ENCODE results near the gene FAM236B. TPM values are rescaled to one million over a fixed set of nuclear protein-coding genes. Genes with fewer than 3 reads are reported as not detected.
"Not testable (repeated sequence)": the region's sequence is repeated elsewhere in the genome, so short reads cannot be mapped to it uniquely, and the experiment has no call there.

The FAM236B gene
- not detected in 2 replicates for total RNA-seq

DNA sequence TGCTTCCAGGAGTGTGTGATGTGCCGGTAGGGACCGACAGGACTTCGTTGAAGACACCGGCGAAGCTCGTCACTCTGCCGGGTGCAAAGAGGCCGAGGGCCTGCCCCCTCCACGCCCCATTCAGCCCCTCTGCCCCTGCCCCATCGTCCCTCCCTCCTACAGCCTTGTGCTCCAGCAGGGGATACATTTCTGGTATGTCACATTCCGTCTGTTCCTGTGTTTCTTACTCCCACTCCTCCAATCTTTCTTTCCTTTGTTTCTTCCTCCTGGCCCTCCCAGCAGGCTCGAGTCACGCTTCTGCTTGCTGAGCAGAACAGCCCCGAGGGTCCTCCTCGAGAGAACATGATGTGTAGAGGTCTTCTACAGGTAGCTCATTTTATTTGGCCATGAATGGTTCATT, at the start of gene FAM236B:
FAM236B (minus strand) TSS at position 101 of the 400 bp plus-strand sequence; CDS start at position 1, 100 bp downstream.
- intact Hi-C loops (cut with micrococcal nuclease), result not testable (repeated sequence)

DNA sequence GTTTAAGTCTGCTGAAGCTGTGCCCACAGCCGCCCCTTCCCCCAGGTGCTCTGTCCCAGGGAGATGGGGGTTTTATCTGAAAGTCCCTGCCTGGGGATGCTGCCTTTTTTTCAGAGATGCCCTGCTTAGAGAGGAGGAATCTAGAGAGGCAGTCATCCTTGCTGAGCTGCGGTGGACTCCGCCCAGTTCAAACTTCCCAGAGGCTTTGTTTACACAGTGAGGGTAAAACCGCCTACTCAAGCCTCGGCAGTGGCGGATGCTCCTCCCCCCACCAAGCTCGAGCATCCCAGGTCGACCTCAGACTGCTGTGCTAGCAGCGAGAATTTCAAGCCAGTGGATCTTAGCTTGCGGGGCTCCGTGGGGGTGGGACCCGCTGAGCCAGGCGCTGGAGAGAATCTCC, 48.2 kb upstream of the FAM236B start:
- intact Hi-C loops (cut with micrococcal nuclease), result not testable (repeated sequence)

DNA sequence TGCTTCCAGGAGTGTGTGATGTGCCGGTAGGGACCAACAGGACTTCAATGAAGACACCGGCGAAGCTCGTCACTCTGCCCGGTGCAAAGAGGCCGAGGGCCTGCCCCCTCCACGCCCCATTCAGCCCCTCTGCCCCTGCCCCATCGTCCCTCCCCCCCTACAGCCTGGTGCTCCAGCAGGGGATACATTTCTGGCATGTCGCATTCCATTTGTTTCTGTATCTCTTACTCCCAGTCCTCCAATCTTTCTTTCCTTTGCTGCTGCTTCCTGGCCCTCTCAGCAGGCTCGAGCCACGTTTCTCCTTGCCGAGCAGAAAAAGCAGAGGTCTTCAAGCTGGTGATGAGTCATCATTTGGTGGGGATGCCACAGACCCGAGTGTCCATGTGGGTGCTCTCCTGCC, 25.6 kb upstream of the FAM236B start, which contains the start of gene FAM236D:
FAM236D (minus strand) TSS at position 101 of the 400 bp plus-strand sequence; CDS start at position 1, 100 bp downstream.
- intact Hi-C loops (cut with micrococcal nuclease), result not testable (repeated sequence)

GRCh38 chrX:72790390-72790789, 7.9 kb upstream of the FAM236B start:
- intact Hi-C loops (cut with micrococcal nuclease), result not testable (repeated sequence)

DNA sequence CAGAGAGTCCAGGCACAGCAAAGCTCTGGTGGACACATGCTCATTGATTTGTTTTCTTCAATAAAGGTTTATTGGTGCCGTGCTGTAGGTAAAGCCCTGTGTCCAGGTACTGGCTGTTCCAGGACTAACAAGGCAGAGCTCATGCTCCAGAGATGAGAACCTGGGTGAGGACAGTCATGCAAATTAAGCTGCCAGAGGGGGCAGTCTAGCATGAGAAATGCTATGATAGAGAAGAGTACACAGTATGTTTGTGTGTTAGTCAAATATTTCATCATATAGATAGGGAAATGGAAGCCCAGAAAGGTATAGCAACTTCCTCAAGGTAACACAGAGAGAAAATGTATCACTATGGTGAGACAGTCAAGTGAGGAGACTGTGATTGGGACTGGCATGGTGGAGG, 5.7 kb upstream of the FAM236B start:
- intact Hi-C loops (cut with micrococcal nuclease), result not testable (repeated sequence)

DNA sequence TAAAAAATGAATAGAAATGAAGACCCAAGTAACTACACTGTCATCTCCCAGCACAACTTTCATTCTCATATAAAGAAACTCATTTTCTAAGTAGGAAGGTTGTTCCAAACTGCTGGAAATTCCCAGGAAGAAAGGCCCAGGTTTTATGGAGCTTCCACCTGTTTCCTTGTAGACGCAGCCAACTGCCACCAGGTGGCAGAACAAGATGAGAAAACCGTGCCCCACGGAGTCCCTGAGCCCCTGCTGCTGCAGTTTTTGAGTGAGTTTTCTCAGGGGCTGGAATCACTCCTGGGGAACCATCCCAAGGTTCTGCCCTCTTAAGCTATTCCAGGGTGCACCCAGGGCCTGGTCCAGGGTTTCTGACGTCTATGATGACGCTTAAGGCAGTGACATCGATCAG, 1.5 kb upstream of the FAM236B start:
- intact Hi-C loops (cut with micrococcal nuclease), result not testable (repeated sequence)

- intact Hi-C loops (cut with micrococcal nuclease), result not testable (repeated sequence)
These were observed 991 bp upstream of the FAM236B start for GRCh38 chrX:72783365-72783936.

GRCh38 chrX:72778146-72778545, 4.3 kb downstream of the FAM236B start:
- intact Hi-C loops (cut with micrococcal nuclease), result not testable (repeated sequence)

DNA sequence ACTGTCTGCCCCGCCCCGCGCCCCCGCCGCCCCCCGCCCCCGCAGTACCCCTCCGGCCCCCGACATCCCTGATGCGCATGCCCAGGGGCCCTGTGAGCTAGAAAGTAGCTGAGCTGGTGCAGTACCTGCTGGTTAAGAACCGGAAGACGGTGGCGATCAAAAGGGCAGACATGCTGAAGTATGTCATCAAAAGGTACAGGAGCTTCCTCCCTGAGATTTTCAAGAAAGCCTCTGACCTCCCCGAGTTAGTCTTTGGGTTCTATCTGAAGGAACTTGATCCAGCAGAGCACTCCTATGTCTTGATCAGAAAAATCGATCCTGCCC, 5.0 kb downstream of the FAM236B start:
- intact Hi-C loops (cut with micrococcal nuclease), result not testable (repeated sequence)

GRCh38 chrX:72776653-72777466, 5.6 kb downstream of the FAM236B start, which contains the start of gene DMRTC1B:
DMRTC1B (plus strand) TSS chrX:72776890; CDS start chrX:72845136, 68,246 bp downstream.
- intact Hi-C loops (cut with micrococcal nuclease), result not testable (repeated sequence)

DNA sequence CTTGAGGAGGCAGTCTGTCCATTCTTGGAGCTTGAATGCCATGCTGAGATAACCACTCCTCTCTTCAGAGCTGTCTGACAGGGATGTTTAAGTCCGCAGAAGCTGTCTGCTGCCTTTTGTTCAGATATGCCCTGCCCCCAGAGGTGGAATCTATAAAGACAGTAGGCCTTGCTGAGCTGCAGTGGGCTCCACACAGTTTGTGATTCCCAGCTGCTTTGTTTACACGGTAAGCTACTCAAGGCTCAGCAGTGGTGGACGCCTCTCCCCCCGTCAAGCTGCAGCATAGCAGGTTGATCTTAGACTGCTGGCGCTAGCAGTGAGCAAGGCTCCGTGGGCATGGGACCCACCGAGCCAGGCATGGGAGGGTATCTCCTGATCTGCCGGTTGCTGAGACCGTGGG, 22.0 kb downstream of the FAM236B start:
- intact Hi-C loops (cut with micrococcal nuclease), result not testable (repeated sequence)

DNA sequence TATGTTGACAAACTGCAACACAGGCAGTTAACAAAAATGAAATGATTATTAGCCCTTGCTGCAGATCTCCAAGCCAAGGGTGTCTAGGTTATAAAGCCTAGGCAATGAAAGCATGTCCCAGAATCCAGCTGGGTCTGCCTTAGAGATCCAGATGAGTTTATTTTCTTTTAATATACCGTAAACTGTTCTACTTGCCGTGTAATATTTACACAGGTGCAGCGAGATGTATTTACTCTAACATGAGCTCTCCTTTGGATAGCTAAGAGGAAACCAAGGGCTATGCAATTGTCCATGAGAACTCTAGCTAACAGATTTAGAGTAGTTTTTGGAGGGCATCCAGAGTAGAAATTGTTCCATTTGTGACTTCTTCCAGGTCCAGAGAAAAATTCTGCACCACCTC, 33.9 kb downstream of the FAM236B start:
- intact Hi-C loops (cut with micrococcal nuclease), result not testable (repeated sequence)

GRCh38 chrX:72745546-72745945, 36.9 kb downstream of the FAM236B start:
- intact Hi-C loops (cut with micrococcal nuclease), result not testable (repeated sequence)

- intact Hi-C loops (cut with micrococcal nuclease), result no loop called here
These were observed 46.9 kb downstream of the FAM236B start for GRCh38 chrX:72735561-72735960.

DNA sequence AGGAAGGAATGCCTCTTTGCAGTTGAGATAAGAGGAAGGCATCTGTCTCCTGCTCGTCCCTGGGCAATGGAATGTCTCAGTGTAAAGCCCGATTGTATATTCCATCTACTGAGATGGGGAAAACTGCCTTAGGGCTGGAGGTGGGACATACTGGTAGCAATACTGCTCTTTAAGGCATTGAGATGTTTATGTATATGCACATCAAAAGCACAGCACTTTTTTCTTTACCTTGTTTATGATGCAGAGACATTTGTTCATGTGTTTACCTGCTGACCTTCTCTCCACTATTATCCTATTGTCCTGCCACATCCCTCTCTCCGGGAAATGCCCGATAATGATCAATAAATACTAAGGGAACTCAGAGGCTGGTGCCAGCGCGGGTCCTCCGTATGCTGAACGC, 48.8 kb downstream of the FAM236B start:
- intact Hi-C loops (cut with micrococcal nuclease), result not testable (repeated sequence)

Other genes with a start within 250 kb of the FAM236B start
- gene HDAC8, start 209.8 kb downstream of the FAM236B start, total RNA-seq, result 30.5 and 33.8 TPM in 2 replicates
- gene PHKA1, start 68.4 kb downstream of the FAM236B start, total RNA-seq, result 3.0 and 3.3 TPM in 2 replicates
- not detected in 2 replicates for gene DMRTC1B, start 5.8 kb downstream of the FAM236B start, total RNA-seq
- not detected in 2 replicates for gene FAM236D, start 25.6 kb upstream of the FAM236B start, total RNA-seq
- gene FAM236C, start 130.0 kb upstream of the FAM236B start, total RNA-seq, result not detected in 2 replicates
- gene FAM236A, start 155.5 kb upstream of the FAM236B start, total RNA-seq, result not detected in 2 replicates
- not detected in 2 replicates for gene DMRTC1, start 161.2 kb upstream of the FAM236B start, total RNA-seq
- not detected in 2 replicates for gene PABPC1L2B, start 220.3 kb upstream of the FAM236B start, total RNA-seq